IPS-11a (cell line): ENCODE results near the gene DSG2.

Experiments used
- H3K4me3 ChIP-seq: one replicate; pipeline ENCODE4 v1.5.1; 2013; ENCODE audit warnings: low read depth, low read length, control low read depth

DSG2 gene

GRCh38 chr18:31583185-31583854 is 85.3 kb downstream of the DSG2 start:
- no peak overlapping the region for H3K4me3 ChIP-seq

- no peak overlapping the region for H3K4me3 ChIP-seq
These were observed 88.0 kb downstream of the DSG2 start for GRCh38 chr18:31585991-31586390.

- H3K4me3 ChIP-seq, result no peak overlapping the region
These were observed 88.6 kb downstream of the DSG2 start for GRCh38 chr18:31586616-31587015.

- no peak overlapping the region for H3K4me3 ChIP-seq
These were observed 89.6 kb downstream of the DSG2 start for GRCh38 chr18:31587529-31587928.

- no peak overlapping the region for H3K4me3 ChIP-seq
These were observed 92.6 kb downstream of the DSG2 start for GRCh38 chr18:31590570-31590969.

- H3K4me3 ChIP-seq, result no peak overlapping the region
These were observed 93.1 kb downstream of the DSG2 start for GRCh38 chr18:31591113-31591512.

GRCh38 chr18:31591628-31592027 is 93.7 kb downstream of the DSG2 start, which contains the start of gene TTR:
TTR (plus strand) TSS chr18:31591877; CDS start chr18:31591903, 26 bp downstream.
- no peak within 1 kb of the TSS for H3K4me3 ChIP-seq

GRCh38 chr18:31592506-31593157 is 94.7 kb downstream of the DSG2 start:
- no peak overlapping the region for H3K4me3 ChIP-seq

GRCh38 chr18:31595121-31595771 is 97.3 kb downstream of the DSG2 start:
- no peak overlapping the region for H3K4me3 ChIP-seq

GRCh38 chr18:31596081-31596872 is 98.3 kb downstream of the DSG2 start:
- no peak overlapping the region for H3K4me3 ChIP-seq

GRCh38 chr18:31598021-31598805 is 100.2 kb downstream of the DSG2 start:
- H3K4me3 ChIP-seq, result no peak overlapping the region
